ENCODE measurements around the gene SLX4. TPM values are rescaled to one million over a fixed set of nuclear protein-coding genes. Genes with fewer than 3 reads are reported as not detected.

The SLX4 gene
- total and polyA plus RNA-seq, 2 donors (not counting 3 experiments of a cell fraction or from before 2014, with no cell fraction given): 2.9 to 8.9 TPM

DNA sequence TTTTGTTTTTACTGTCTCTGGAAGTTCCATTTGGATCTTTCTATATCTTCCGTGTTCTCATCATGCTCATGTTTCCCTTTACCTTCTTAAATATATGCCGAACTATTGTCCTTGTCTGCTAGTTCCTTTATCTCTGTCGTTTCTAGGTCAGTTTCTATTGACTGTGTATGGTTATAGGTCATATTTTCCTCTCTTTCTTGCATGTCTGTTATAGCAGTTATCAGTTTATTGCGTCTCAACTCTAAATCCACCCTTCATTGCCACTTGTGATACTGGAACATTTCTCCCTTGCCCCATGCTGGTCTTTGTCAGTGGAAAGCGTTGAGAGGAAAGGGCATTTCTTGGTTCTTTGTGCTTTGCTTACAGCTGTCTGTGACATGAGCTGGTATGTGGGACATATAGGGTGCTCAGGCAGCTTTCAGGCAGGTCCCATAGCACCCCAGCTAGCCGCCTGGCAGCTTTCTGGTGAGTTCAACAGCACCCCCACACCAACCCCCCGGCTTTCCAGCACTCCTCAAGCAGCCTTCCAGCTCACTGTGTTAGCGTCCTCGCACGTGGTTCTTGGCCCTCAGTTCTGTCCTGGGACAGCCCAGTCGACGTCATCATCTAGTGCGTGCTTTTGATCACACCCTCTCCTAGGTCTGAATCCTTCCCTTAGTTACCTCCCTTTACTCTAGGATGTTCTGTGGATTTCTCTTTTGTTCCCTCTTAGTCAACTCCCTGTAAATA lies 27.7 kb upstream of the SLX4 start:
- no peak overlapping the region for H2AFZ ChIP-seq (ENCODE audit: low read depth, low read length)
- no peak overlapping the region for H3K27ac ChIP-seq (ENCODE audit: insufficient read depth, low read depth, low read length)
- intact Hi-C loops (cut with micrococcal nuclease): no loop called here
- H3K79me2 ChIP-seq (ENCODE audit: control insufficient read depth, insufficient read depth, low read length): no peaks in the 10 kb centered on the region
- peaks cover 0 to 2% of the 10 kb centered on the region in 2 experiments for H3K36me3 ChIP-seq (ENCODE audit: control insufficient read depth in 2 of 2, extremely low read depth in 1 of 2, insufficient read depth in 2 of 2, low read length in 2 of 2)
- no peak overlapping the region for H3K9ac ChIP-seq (replicated peaks; ENCODE audit: extremely low read depth, insufficient read depth, low read length)
- H3K9me1 ChIP-seq (replicated peaks; ENCODE audit: control insufficient read depth, extremely low read depth, insufficient read depth, low read length): no peaks in the 10 kb centered on the region
- ChIA-PET CTCF (no interaction called here), POLR2A (no interaction called here)
- TF ChIP-seq JUN (IDR thresholded peaks at IDR 0.05; ENCODE audit: borderline replicate concordance, insufficient read depth, insufficient read length, low read depth) (no peak), POLR2AphosphoS5 (IDR thresholded peaks at IDR 0.05; ENCODE audit: insufficient read depth, low read depth, low read length) (no peak), FOS (IDR thresholded peaks at IDR 0.05; ENCODE audit: borderline replicate concordance, insufficient read depth, low read length) (no peak), MYC (IDR thresholded peaks at IDR 0.05; ENCODE audit: low read depth, low read length) (no peak), POLR2A (IDR thresholded peaks at IDR 0.05; ENCODE audit: low read depth, low read length) (no peak), EZH2 (IDR thresholded peaks at IDR 0.05; ENCODE audit: borderline replicate concordance, low read depth, low read length, severe bottlenecking) (no peak), GATA2 (IDR thresholded peaks at IDR 0.05; ENCODE audit: insufficient read depth, insufficient read length, low read depth, low read length) (no peak)
- TF ChIP-seq, protein P1, sequence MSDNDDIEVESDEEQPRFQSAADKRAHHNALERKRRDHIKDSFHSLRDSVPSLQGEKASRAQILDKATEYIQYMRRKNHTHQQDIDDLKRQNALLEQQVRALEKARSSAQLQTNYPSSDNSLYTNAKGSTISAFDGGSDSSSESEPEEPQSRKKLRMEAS (IDR thresholded peaks at IDR 0.05; ENCODE audit: insufficient read depth, insufficient read length): no peak
- TF ChIP-seq, protein P2, sequence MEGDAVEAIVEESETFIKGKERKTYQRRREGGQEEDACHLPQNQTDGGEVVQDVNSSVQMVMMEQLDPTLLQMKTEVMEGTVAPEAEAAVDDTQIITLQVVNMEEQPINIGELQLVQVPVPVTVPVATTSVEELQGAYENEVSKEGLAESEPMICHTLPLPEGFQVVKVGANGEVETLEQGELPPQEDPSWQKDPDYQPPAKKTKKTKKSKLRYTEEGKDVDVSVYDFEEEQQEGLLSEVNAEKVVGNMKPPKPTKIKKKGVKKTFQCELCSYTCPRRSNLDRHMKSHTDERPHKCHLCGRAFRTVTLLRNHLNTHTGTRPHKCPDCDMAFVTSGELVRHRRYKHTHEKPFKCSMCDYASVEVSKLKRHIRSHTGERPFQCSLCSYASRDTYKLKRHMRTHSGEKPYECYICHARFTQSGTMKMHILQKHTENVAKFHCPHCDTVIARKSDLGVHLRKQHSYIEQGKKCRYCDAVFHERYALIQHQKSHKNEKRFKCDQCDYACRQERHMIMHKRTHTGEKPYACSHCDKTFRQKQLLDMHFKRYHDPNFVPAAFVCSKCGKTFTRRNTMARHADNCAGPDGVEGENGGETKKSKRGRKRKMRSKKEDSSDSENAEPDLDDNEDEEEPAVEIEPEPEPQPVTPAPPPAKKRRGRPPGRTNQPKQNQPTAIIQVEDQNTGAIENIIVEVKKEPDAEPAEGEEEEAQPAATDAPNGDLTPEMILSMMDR (IDR thresholded peaks at IDR 0.05; ENCODE audit: extremely low read depth in 1 of 2, insufficient read depth in 1 of 2, low read depth in 1 of 2, low read length in 2 of 2): no peak
- no TSS peak for BruUV-seq (replicated peaks)
- H3K4me1 ChIP-seq (ENCODE audit: control insufficient read depth, extremely low read depth, insufficient read depth, low read length): peaks cover 7% of the 10 kb centered on the region
- H3K27me3 ChIP-seq (ENCODE audit: control insufficient read depth in 2 of 2, insufficient read depth in 2 of 2, low read length in 2 of 2): no peaks in the 10 kb centered on the region
- H4K20me1 ChIP-seq (replicated peaks; ENCODE audit: control insufficient read depth, extremely low read depth, insufficient read depth, low read length): no peaks in the 10 kb centered on the region
- dilution Hi-C loops (cut with MboI; ENCODE audit: extremely low pct_ligation_motif_present, low sequenced_read_pairs): no loop called here
- FAIRE-seq: no peak
- H3K4me3 ChIP-seq (replicated peaks in 1 of 3; ENCODE audit: insufficient read depth in 1 of 3, low read depth in 1 of 3, low read length in 3 of 3): no peak overlapping the region
- no peak for DNase-seq (ENCODE audit: low read depth, low spot score)
- no peak overlapping the region for H3K4me2 ChIP-seq (ENCODE audit: insufficient read depth, low read length)
- H3K9me3 ChIP-seq (replicated peaks; ENCODE audit: control insufficient read depth, insufficient read depth, low read length): no peaks in the 10 kb centered on the region
